ENCODE data around the gene PGS1.

DNA sequence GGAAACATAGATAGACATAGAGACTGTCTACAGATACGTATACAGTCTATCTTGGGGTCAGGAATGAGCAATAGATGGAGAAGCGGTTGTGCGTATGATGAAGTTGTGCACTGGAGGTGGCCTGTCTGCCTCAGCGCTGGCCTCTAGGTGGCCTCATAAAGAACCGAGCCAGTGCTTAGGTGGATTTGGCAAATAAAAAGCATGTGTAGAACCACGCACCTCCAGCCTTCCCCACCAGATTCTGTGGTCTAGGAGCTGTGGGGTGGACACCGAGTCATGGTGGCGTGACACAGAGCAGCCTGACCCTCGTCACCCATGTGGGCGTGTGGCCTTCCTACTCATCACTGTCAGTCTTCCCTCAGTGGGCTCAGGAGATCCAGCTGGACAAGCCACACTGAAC lies 34.0 kb downstream of the PGS1 start:
- no peak for TF ChIP-seq CTCF (IDR thresholded peaks at IDR 0.05)
- no peak for TF ChIP-seq POLR2A (IDR thresholded peaks at IDR 0.05)
